IPS DF 19.7 (cell line): ENCODE results near the gene PTPRT.

Experiments
- DNase-seq: peaks from one replicate; pipeline ENCODE4 v3.0.0-alpha.2; 2013; ENCODE audit warnings: low read depth, low spot score

Gene PTPRT

GRCh38 chr20:42635699-42636411, 553.9 kb downstream of the PTPRT start:
- DNase-seq = no peak

- DNase-seq = no peak
These were observed 555.5 kb downstream of the PTPRT start for GRCh38 chr20:42634156-42634555.

- DNase-seq = no peak
These were observed 561.0 kb downstream of the PTPRT start for GRCh38 chr20:42628683-42629082.

- DNase-seq = no peak
These were observed 576.6 kb downstream of the PTPRT start for GRCh38 chr20:42613076-42613475.

GRCh38 chr20:42611889-42612837, 577.5 kb downstream of the PTPRT start:
- no peak for DNase-seq

- no peak for DNase-seq
These were observed 578.3 kb downstream of the PTPRT start for GRCh38 chr20:42611423-42611822.

GRCh38 chr20:42610070-42610469, 579.6 kb downstream of the PTPRT start:
- DNase-seq = no peak

- no peak for DNase-seq
These were observed 580.1 kb downstream of the PTPRT start for GRCh38 chr20:42609618-42610017.

GRCh38 chr20:42604998-42605956, 584.4 kb downstream of the PTPRT start:
- no peak for DNase-seq

GRCh38 chr20:42603655-42604054, 586.1 kb downstream of the PTPRT start:
- no peak for DNase-seq

- DNase-seq = no peak
These were observed 591.1 kb downstream of the PTPRT start for GRCh38 chr20:42598581-42598980.

- no peak for DNase-seq
These were observed 594.1 kb downstream of the PTPRT start for GRCh38 chr20:42595625-42596024.

- no peak for DNase-seq
These were observed 595.0 kb downstream of the PTPRT start for GRCh38 chr20:42594659-42595058.

GRCh38 chr20:42594011-42594410, 595.7 kb downstream of the PTPRT start:
- DNase-seq = no peak

- DNase-seq = no peak
These were observed 599.6 kb downstream of the PTPRT start for GRCh38 chr20:42589976-42590639.

GRCh38 chr20:42588847-42589246, 600.9 kb downstream of the PTPRT start:
- no peak for DNase-seq

GRCh38 chr20:42587427-42587826, 602.3 kb downstream of the PTPRT start:
- DNase-seq = no peak

- DNase-seq = no peak
These were observed 608.4 kb downstream of the PTPRT start for GRCh38 chr20:42581311-42581710.

- DNase-seq = no peak
These were observed 613.5 kb downstream of the PTPRT start for GRCh38 chr20:42576167-42576566.

GRCh38 chr20:42572320-42573016, 617.2 kb downstream of the PTPRT start:
- DNase-seq = no peak
